GM12865 (cell line): ENCODE data around the gene NMRK1.
A peak's percentile ranks its signal among the peaks of the same experiment; 100 is the strongest.

Experiments
- DNase-seq: peaks from one replicate; pipeline ENCODE4 v3.0.0; 2010; ENCODE audit warnings: low read depth
- H3K4me3 ChIP-seq: 2 replicates; pipeline ENCODE4 v1.5.1; 2011; ENCODE audit warnings: mild to moderate bottlenecking, low read depth, low read length, control low read depth
- TF ChIP-seq, protein P1 (sequence below): IDR thresholded peaks from 2 replicates; pipeline ENCODE4 v1.5.1; 2011; ENCODE audit warnings: low read length, control low read depth, low read depth, inconsistent platforms; ENCODE audit not compliant: insufficient read depth; ENCODE audit errors: missing control alignments

NMRK1 gene

DNA sequence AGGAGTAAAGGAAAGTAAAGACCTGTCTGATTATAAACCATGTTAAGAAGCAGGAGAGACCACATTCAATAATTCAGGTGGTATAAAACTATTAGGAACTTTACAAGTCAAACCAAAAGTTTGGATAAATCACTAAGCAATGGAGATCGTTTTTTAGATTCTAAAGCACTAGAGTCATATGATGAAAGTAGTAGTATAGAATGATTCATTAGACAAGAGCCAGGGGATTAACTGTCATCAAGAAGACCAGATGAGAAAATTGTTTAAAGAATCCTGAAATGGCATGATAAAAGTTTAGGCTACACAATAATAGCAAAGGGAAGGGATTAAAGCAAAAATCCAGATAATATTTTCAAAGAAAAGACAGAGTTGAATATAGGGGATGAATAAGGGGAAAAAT is 46.9 kb downstream of the NMRK1 start:
- no peak overlapping the region for H3K4me3 ChIP-seq
- TF ChIP-seq, protein P1, sequence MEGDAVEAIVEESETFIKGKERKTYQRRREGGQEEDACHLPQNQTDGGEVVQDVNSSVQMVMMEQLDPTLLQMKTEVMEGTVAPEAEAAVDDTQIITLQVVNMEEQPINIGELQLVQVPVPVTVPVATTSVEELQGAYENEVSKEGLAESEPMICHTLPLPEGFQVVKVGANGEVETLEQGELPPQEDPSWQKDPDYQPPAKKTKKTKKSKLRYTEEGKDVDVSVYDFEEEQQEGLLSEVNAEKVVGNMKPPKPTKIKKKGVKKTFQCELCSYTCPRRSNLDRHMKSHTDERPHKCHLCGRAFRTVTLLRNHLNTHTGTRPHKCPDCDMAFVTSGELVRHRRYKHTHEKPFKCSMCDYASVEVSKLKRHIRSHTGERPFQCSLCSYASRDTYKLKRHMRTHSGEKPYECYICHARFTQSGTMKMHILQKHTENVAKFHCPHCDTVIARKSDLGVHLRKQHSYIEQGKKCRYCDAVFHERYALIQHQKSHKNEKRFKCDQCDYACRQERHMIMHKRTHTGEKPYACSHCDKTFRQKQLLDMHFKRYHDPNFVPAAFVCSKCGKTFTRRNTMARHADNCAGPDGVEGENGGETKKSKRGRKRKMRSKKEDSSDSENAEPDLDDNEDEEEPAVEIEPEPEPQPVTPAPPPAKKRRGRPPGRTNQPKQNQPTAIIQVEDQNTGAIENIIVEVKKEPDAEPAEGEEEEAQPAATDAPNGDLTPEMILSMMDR, result no peak
- DNase-seq, result no peak

DNA sequence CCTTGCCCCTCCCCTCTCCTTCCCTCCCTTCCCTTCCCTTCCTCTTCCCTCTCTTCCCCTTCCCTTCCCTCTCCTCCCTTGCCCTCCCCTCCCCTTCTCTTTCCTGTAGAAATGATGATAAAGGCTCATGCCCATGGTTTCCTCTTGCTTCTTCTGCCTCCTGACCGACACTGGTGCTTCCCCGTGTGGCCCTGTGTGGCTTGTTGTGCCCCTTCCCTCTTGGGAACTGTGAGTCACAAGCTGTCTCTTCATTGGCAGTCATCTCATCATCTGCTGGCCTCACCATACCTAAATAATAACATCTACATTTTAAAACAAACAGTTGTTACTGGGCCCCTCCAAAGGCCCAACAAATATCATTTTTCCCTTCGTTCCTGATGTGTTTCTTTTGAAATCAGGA is 48.2 kb downstream of the NMRK1 start:
- DNase-seq, result no peak

DNA sequence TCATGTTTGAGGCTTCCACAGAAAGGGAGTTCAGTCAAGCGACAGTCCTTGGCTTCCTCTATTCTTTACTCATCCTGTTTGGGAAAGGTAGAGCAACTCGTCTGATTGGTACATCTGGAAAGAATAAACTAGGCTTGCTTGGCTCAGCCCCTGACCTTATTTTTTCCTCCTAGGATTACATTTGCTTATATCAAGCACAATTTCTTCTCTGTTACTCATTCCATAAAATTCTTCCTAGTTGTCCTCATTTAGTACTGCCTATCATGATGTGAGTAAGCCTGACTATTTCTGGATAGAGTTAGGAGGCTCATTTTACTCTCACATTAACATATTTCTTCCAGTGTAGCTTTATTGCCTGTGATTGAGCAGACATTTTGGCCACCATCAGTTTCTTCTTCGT is 48.9 kb downstream of the NMRK1 start:
- TF ChIP-seq, protein P1, result no peak
- DNase-seq, result no peak
- H3K4me3 ChIP-seq, result no peak overlapping the region

More for the DNA sequence above, 48.2 kb downstream of the NMRK1 start:
- H3K4me3 ChIP-seq, result no peak overlapping the region
- TF ChIP-seq, protein P1, result no peak

DNA sequence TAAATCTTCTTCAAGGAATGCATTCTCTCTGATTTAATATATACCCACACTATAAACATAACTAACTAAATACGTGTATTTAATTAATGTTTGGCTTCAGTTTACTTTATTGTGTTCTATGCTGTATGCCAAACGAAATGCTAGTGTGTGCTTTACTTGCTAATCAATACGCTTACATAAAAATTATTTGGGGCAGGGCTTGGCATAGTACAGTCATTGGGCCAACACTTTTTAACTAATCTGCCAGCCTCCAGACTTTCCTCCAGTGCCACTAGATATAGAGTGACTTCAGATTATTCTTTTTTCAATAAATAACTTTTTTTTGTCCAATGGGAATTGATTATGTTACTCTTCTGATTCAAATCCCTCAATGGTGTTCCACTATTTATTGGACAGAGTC is 51.2 kb downstream of the NMRK1 start:
- TF ChIP-seq, protein P1, result no peak
- no peak overlapping the region for H3K4me3 ChIP-seq
- DNase-seq, result no peak

DNA sequence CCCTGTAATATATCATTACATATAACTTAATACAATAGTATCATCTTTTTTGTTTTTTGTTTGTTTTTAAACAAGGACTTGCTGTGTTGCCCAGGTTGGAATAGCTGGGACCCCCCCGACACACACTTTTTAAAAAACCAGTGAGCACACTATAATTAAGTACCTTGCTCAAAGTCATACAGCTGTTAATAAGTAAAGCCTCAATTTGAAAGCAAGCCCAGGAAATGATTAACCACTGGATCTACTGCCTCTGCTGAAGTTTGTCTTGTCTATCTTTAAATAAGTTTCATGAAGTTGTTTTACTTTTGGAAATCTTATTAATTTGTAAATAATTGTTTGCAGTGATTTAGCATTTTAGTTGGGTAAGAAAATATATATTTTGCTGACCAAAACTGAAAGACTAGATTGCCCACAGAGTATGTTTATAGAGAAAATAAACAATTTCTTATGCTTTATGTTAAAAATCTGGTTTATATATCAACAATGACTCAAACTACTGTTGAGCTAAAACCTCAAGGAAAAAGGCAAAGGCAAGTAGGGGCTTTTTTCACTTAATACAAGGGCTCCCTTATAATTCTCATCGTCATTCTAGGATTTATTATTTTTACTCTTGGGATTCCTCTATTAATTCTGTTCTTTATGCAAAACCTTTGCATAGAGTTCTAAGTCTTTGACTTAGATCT is 54.0 kb downstream of the NMRK1 start:
- H3K4me3 ChIP-seq, result no peak overlapping the region
- TF ChIP-seq, protein P1, result no peak
- DNase-seq, result no peak

DNA sequence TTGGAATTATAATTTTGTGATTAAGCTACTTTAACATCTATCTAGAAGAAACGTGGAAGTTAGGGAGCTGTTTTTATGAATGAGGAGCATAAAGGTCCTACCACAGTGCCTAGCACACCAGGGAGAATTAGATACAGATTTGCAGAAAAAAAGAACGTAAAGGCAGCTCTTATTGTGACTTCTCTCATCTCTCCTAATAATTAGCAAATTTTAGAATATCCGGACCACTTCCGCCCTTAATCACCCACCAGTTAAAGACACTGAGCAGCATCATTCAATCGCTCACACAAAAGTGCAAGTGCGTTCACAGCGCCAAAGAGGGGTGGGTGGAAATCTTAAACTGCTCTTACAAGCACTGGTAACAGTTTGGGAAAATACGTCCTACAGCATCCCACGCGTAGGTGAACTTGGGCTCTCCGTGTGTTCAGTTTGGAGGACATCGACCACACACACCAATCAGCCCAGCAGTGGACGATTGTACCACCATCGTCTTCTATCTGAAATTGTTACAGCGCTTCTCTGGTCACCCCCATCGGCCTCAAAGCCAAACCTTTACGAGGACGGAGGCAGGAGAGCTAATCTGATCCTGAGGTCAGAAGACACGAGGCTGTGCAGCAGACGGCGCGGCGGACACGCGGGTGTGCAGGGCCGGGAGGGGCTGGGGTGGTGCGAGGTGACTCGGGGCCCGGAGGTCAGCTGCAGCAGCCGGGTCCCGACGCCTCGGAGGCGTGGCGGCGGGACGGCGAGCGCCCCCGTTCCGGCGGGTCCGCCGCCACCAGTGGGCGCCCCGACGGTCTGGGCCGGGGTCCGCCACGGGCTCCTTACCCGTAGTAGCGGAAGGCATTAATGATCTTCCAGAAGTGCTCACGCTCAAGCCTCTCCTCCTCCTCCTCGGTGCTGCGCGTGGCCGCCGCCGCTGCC is 60.5 kb downstream of the NMRK1 start:
- TF ChIP-seq, protein P1, result peak; percentile 12
- H3K4me3 ChIP-seq, result peak overlapping the region; percentile 57
- peak; percentile 78 for DNase-seq
